HEK293T (cell line): ENCODE data around the gene CR1L.
A peak's percentile ranks its signal among the peaks of the same experiment; 100 is the strongest.

Source experiments
- CTCF ChIA-PET: fragments of 350-600 bp; formaldehyde crosslinking; extraction: SDS; loops from one replicate; lab custom pipeline; 2021; ENCODE audit warnings: antibody characterized with exemption, inconsistent platforms; lab: Yijun Ruan, JAX
- POLR2A ChIA-PET: fragments of 350-600 bp; formaldehyde crosslinking; extraction: SDS; loops from one replicate; lab custom pipeline; 2020; ENCODE audit warnings: antibody characterized with exemption, inconsistent platforms; lab: Yijun Ruan, JAX
- DNase-seq: peaks from one replicate; pipeline ENCODE4 v3.0.0; 2012; ENCODE audit warnings: mixed read lengths; ENCODE audit errors: extremely low spot score
- ARNT ChIP-seq: fragments of 450-650 bp; IDR thresholded peaks from 2 replicates; pipeline ENCODE4 v1.6.1; 2017; ENCODE audit warnings: mild to moderate bottlenecking
- BHLHE40 ChIP-seq: fragments of 450-650 bp; IDR thresholded peaks from 2 replicates; pipeline ENCODE4 v1.6.1; 2016; ENCODE audit warnings: mild to moderate bottlenecking, moderate library complexity, borderline replicate concordance
- CTBP1 ChIP-seq: fragments of 450-650 bp; IDR thresholded peaks from 2 replicates; pipeline ENCODE4 v1.6.1; 2016; ENCODE audit warnings: borderline replicate concordance
- ELF4 ChIP-seq: fragments of 450-650 bp; IDR thresholded peaks from 2 replicates; pipeline ENCODE4 v1.6.1; 2017; ENCODE audit warnings: antibody characterized with exemption
- FOXA1 ChIP-seq: fragments of 450-650 bp; IDR thresholded peaks from 2 replicates; pipeline ENCODE4 v1.6.1; 2016; ENCODE audit warnings: mild to moderate bottlenecking
- FOXK2 ChIP-seq: fragments of 450-650 bp; IDR thresholded peaks from 2 replicates; pipeline ENCODE4 v1.6.1; 2016; ENCODE audit warnings: mild to moderate bottlenecking
- FOXM1 ChIP-seq: fragments of 450-650 bp; IDR thresholded peaks from 2 replicates; pipeline ENCODE4 v1.6.1; 2017; ENCODE audit warnings: mild to moderate bottlenecking, borderline replicate concordance
- HDGF ChIP-seq: fragments of 450-650 bp; IDR thresholded peaks from 2 replicates; pipeline ENCODE4 v1.6.1; 2017; ENCODE audit warnings: antibody characterized with exemption, borderline replicate concordance
- L3MBTL2 ChIP-seq: fragments of 450-650 bp; conservative IDR thresholded peaks from 2 replicates; pipeline ENCODE4 v1.6.1; 2016; ENCODE audit warnings: mild to moderate bottlenecking
- LEF1 ChIP-seq: fragments of 450-650 bp; IDR thresholded peaks from 2 replicates; pipeline ENCODE4 v1.6.1; 2017; ENCODE audit warnings: mild to moderate bottlenecking, borderline replicate concordance
- NFRKB ChIP-seq: fragments of 450-650 bp; IDR thresholded peaks from 2 replicates; pipeline ENCODE4 v1.6.1; 2016; ENCODE audit warnings: mild to moderate bottlenecking, moderate library complexity
- PKNOX1 ChIP-seq: fragments of 450-650 bp; IDR thresholded peaks from 2 replicates; pipeline ENCODE4 v1.6.1; 2016
- SP1 ChIP-seq: fragments of 450-650 bp; IDR thresholded peaks from 2 replicates; pipeline ENCODE4 v1.6.1; 2017
- SUZ12 ChIP-seq: fragments of 450-650 bp; IDR thresholded peaks from 2 replicates; pipeline ENCODE4 v1.6.1; 2016; ENCODE audit warnings: mild to moderate bottlenecking
- TARDBP ChIP-seq: fragments of 450-650 bp; IDR thresholded peaks from 2 replicates; pipeline ENCODE4 v1.6.1; 2016
- ZNF384 ChIP-seq: fragments of 450-650 bp; IDR thresholded peaks from 2 replicates; pipeline ENCODE4 v1.6.1; 2016

CR1L gene

GRCh38 chr1:207646944-207647579, 2.1 kb downstream of the CR1L start:
- ChIA-PET POLR2A (no interaction called here), CTCF (no interaction called here)
- no peak for DNase-seq
- no peak for TF ChIP-seq FOXA1
- no peak for TF ChIP-seq ELF4
- TF ChIP-seq ZNF384: no peak
- TF ChIP-seq HDGF: no peak
- TF ChIP-seq L3MBTL2: no peak
- TF ChIP-seq SP1: no peak
- no peak for TF ChIP-seq NFRKB
- no peak for TF ChIP-seq ARNT
- no peak for TF ChIP-seq TARDBP
- no peak for TF ChIP-seq SUZ12
- no peak for TF ChIP-seq CTBP1
- no peak for TF ChIP-seq FOXK2
- no peak for TF ChIP-seq PKNOX1
- TF ChIP-seq LEF1: no peak
- no peak for TF ChIP-seq FOXM1

GRCh38 chr1:207647671-207648333, 2.9 kb downstream of the CR1L start:
- no peak for DNase-seq
- ChIA-PET POLR2A (no interaction called here), CTCF (no interaction called here)
- TF ChIP-seq CTBP1 (no peak), LEF1 (no peak), SP1 (no peak)

GRCh38 chr1:207648334-207649209, 3.6 kb downstream of the CR1L start:
- TF ChIP-seq L3MBTL2 (no peak), LEF1 (no peak), ELF4 (no peak), BHLHE40 (no peak), FOXA1 (no peak), TARDBP (no peak), NFRKB (no peak)
- CTCF ChIA-PET: interaction anchor here (0.8 to 0.9 kb wide), 2 partner anchors 17 to 50 kb away, joined by 3 read pairs; no protein-coding TSS in a partner anchor
- DNase-seq: no peak
- POLR2A ChIA-PET: no interaction called here

GRCh38 chr1:207649210-207649753, 4.3 kb downstream of the CR1L start:
- ChIA-PET POLR2A (no interaction called here), CTCF (interaction anchor here (0.8 to 0.9 kb wide), 2 partner anchors 18 to 49 kb away, joined by 3 read pairs; no protein-coding TSS in a partner anchor)
- DNase-seq: peak; percentile 25
- TF ChIP-seq PKNOX1 (peak; percentile 74), LEF1 (no peak)

GRCh38 chr1:207649865-207650580, 5.1 kb downstream of the CR1L start:
- DNase-seq: no peak
- TF ChIP-seq PKNOX1 (no peak), ARNT (no peak), LEF1 (no peak)
- ChIA-PET CTCF (interaction anchor here (0.7 kb wide), 1 partner anchor 30 kb away, joined by 3 read pairs; no protein-coding TSS in a partner anchor), POLR2A (no interaction called here)

GRCh38 chr1:207651583-207651982, 6.7 kb downstream of the CR1L start:
- TF ChIP-seq ELF4 (no peak), FOXM1 (no peak), TARDBP (no peak), L3MBTL2 (no peak), PKNOX1 (no peak), NFRKB (no peak), CTBP1 (no peak), ZNF384 (no peak), SP1 (no peak), BHLHE40 (no peak), FOXK2 (no peak), FOXA1 (no peak), SUZ12 (no peak), LEF1 (no peak), ARNT (no peak), HDGF (no peak)
- ChIA-PET CTCF (no interaction called here), POLR2A (no interaction called here)
- DNase-seq: no peak
